Neural cell (in vitro differentiated cells): ENCODE data around the gene EMILIN3. TPM values are rescaled to one million over a fixed set of nuclear protein-coding genes. Genes with fewer than 3 reads are reported as not detected.

Experiments
- H2AFZ ChIP-seq: fragments of 200-600, 300-800 bp; sonication (generic), shearing (Covaris generic); 2 replicates; pipeline ENCODE4 v1.6.0; 2014; ENCODE audit warnings: low read depth, mild to moderate bottlenecking, antibody characterized with exemption, low read length, moderate library complexity
- H3F3A ChIP-seq: fragments of 200-600 bp; shearing (Covaris generic); 2 replicates; pipeline ENCODE4 v1.6.1; 2016; ENCODE audit warnings: mild to moderate bottlenecking, moderate library complexity, mixed read lengths, antibody characterized with exemption, low read length; ENCODE audit not compliant: insufficient read depth, poor library complexity, severe bottlenecking
- H3K27ac ChIP-seq: fragments of 200-600, 300-800 bp; sonication (generic), shearing (Covaris generic); 2 replicates; pipeline ENCODE4 v1.5.1; 2014; ENCODE audit warnings: mild to moderate bottlenecking, low read length, moderate library complexity
- H3K27me3 ChIP-seq: fragments of 300-800, 200-600 bp; sonication (generic), shearing (Covaris generic); 2 replicates; pipeline ENCODE4 v1.6.0; 2014; ENCODE audit warnings: mild to moderate bottlenecking, low read depth, low read length, moderate library complexity; ENCODE audit not compliant: insufficient read depth
- H3K36me3 ChIP-seq: fragments of 300-800, 200-600 bp; sonication (generic), shearing (Covaris generic); 2 replicates; pipeline ENCODE4 v1.5.1; 2014; ENCODE audit warnings: mild to moderate bottlenecking, antibody characterized with exemption, low read length, moderate library complexity; ENCODE audit not compliant: insufficient read depth
- H3K4me2 ChIP-seq: fragments of 300-800, 200-600 bp; sonication (generic), shearing (Covaris generic); 2 replicates; pipeline ENCODE4 v1.6.0; 2014; ENCODE audit warnings: mild to moderate bottlenecking, low read length
- H3K4me3 ChIP-seq: fragments of 300-800, 200-600 bp; sonication (generic), shearing (Covaris generic); 2 replicates; pipeline ENCODE4 v1.5.1; 2014; ENCODE audit warnings: mild to moderate bottlenecking, low read length, moderate library complexity
- H3K79me2 ChIP-seq: fragments of 200-600 bp; shearing (Covaris generic); replicated peaks from 2 replicates; pipeline ENCODE4 v1.6.0; 2014; ENCODE audit warnings: mild to moderate bottlenecking, low read length, moderate library complexity; ENCODE audit not compliant: insufficient read depth
- H3K9ac ChIP-seq: fragments of 300-800, 200-600 bp; sonication (generic), shearing (Covaris generic); 2 replicates; pipeline ENCODE4 v1.6.1; 2016; ENCODE audit warnings: mild to moderate bottlenecking, low read length, mixed read lengths
- H3K9me2 ChIP-seq: fragments of 200-600 bp; shearing (Covaris generic); 2 replicates; pipeline ENCODE4 v1.6.1; 2016; ENCODE audit warnings: mild to moderate bottlenecking, low read length, mixed read lengths; ENCODE audit not compliant: insufficient read depth
- H3K9me3 ChIP-seq: fragments of 200-600, 300-800 bp; sonication (generic), shearing (Covaris generic); 2 replicates; pipeline ENCODE4 v1.6.1; 2016; ENCODE audit warnings: mild to moderate bottlenecking, mixed run types, low read length, moderate library complexity, mixed read lengths
- H4K20me1 ChIP-seq: fragments of 200-600 bp; shearing (Covaris generic); 2 replicates; pipeline ENCODE4 v1.6.1; 2016; ENCODE audit warnings: mild to moderate bottlenecking, mixed run types; ENCODE audit not compliant: insufficient read depth
- CTCF ChIP-seq: fragments of 450-650 bp; IDR thresholded peaks from 2 replicates; pipeline ENCODE4 v1.5.1; 2014; ENCODE audit warnings: antibody characterized with exemption, mild to moderate bottlenecking, moderate library complexity; ENCODE audit not compliant: poor library complexity, severe bottlenecking
- EP300 ChIP-seq: fragments of 450-650 bp; conservative IDR thresholded peaks from 2 replicates; pipeline ENCODE4 v1.6.1; 2014; ENCODE audit warnings: antibody characterized with exemption, mild to moderate bottlenecking, moderate library complexity; ENCODE audit not compliant: poor library complexity, severe bottlenecking
- EZH2 ChIP-seq: fragments of 200-600, 300-800 bp; shearing (Covaris generic), sonication (generic); IDR thresholded peaks from 2 replicates; pipeline ENCODE4 v1.6.1; 2014; ENCODE audit warnings: antibody characterized with exemption, low read length, borderline replicate concordance, mild to moderate bottlenecking; ENCODE audit not compliant: insufficient read depth, poor library complexity, severe bottlenecking
- MXI1 ChIP-seq: fragments of 450-650 bp; conservative IDR thresholded peaks from 2 replicates; pipeline ENCODE4 v1.6.1; 2014; ENCODE audit warnings: antibody characterized with exemption, mild to moderate bottlenecking; ENCODE audit not compliant: poor library complexity, severe bottlenecking
- POLR2AphosphoS5 ChIP-seq: IDR thresholded peaks from 2 replicates; pipeline ENCODE4 v1.6.1; 2012
- RAD21 ChIP-seq: fragments of 450-650 bp; conservative IDR thresholded peaks from 2 replicates; pipeline ENCODE4 v1.6.1; 2014; ENCODE audit warnings: antibody characterized with exemption, mild to moderate bottlenecking, moderate library complexity
- REST ChIP-seq: IDR thresholded peaks from 2 replicates; pipeline ENCODE4 v1.6.1; 2012; ENCODE audit warnings: borderline replicate concordance
- SMC3 ChIP-seq: fragments of 450-650 bp; conservative IDR thresholded peaks from 2 replicates; pipeline ENCODE4 v1.6.1; 2014; ENCODE audit warnings: antibody characterized with exemption, mild to moderate bottlenecking, moderate library complexity; ENCODE audit not compliant: poor library complexity
- TAF1 ChIP-seq: IDR thresholded peaks from 2 replicates; pipeline ENCODE4 v1.6.1; 2012; ENCODE audit warnings: low read depth
- polyA plus RNA-seq: library from polyadenylated mRNA; depleted of rRNA; stranded (reverse); fragments of >200 nt; gene quantifications from 2 replicates; pipeline ENCODE4 v1.2.3, GENCODE V29; 2014

The EMILIN3 gene
- polyA plus RNA-seq, 1 donor from 2014 or later: 0.30 TPM

GRCh38 chr20:41359541-41360011 lies 7.0 kb downstream of the EMILIN3 start:
- no peaks in the 10 kb centered on the region for H4K20me1 ChIP-seq
- no peak overlapping the region for H3K27ac ChIP-seq
- H3K9ac ChIP-seq: no peak overlapping the region

GRCh38 chr20:41358717-41359116 lies 7.9 kb downstream of the EMILIN3 start:
- H3F3A ChIP-seq: no peaks in the 10 kb centered on the region
- H3K9me2 ChIP-seq: no peaks in the 10 kb centered on the region
- no peak overlapping the region for H3K4me2 ChIP-seq
- no peak overlapping the region for H3K4me3 ChIP-seq
- no peak for TF ChIP-seq SMC3
- no peak for TF ChIP-seq REST
- TF ChIP-seq CTCF: no peak
- no peak for TF ChIP-seq EZH2
- no peak for TF ChIP-seq POLR2AphosphoS5
- TF ChIP-seq TAF1: no peak
- TF ChIP-seq RAD21: no peak
- no peak for TF ChIP-seq MXI1
- TF ChIP-seq EP300: no peak
- no peaks in the 10 kb centered on the region for H3K36me3 ChIP-seq
- H2AFZ ChIP-seq: no peak overlapping the region
- no peaks in the 10 kb centered on the region for H4K20me1 ChIP-seq
- no peaks in the 10 kb centered on the region for H3K9me3 ChIP-seq
- H3K9ac ChIP-seq: no peak overlapping the region
- no peaks in the 10 kb centered on the region for H3K27me3 ChIP-seq
- no peak overlapping the region for H3K27ac ChIP-seq
- no peaks in the 10 kb centered on the region for H3K79me2 ChIP-seq

More at GRCh38 chr20:41359541-41360011, 7.0 kb downstream of the EMILIN3 start:
- Histone ChIP-seq H3K4me2 (no peak overlapping the region), H3K9me2 (no peaks in the 10 kb centered on the region), H3K9me3 (no peaks in the 10 kb centered on the region), H3F3A (no peaks in the 10 kb centered on the region), H3K36me3 (no peaks in the 10 kb centered on the region), H3K27me3 (peaks cover 3% of the 10 kb centered on the region), H3K4me3 (no peak overlapping the region), H2AFZ (no peak overlapping the region), H3K79me2 (no peaks in the 10 kb centered on the region)
- TF ChIP-seq TAF1: no peak
- no peak for TF ChIP-seq SMC3
- no peak for TF ChIP-seq POLR2AphosphoS5
- TF ChIP-seq MXI1: no peak

- Histone ChIP-seq H3F3A (no peaks in the 10 kb centered on the region), H3K9ac (no peak overlapping the region), H4K20me1 (no peaks in the 10 kb centered on the region), H3K27ac (no peak overlapping the region), H3K79me2 (no peaks in the 10 kb centered on the region), H3K4me3 (no peak overlapping the region), H3K9me2 (no peaks in the 10 kb centered on the region), H2AFZ (no peak overlapping the region), H3K36me3 (no peaks in the 10 kb centered on the region), H3K9me3 (no peaks in the 10 kb centered on the region), H3K27me3 (no peaks in the 10 kb centered on the region), H3K4me2 (no peak overlapping the region)
- TF ChIP-seq EZH2: no peak
- no peak for TF ChIP-seq REST
- no peak for TF ChIP-seq TAF1
- TF ChIP-seq MXI1: no peak
- TF ChIP-seq EP300: no peak
- TF ChIP-seq SMC3: no peak
- TF ChIP-seq POLR2AphosphoS5: no peak
- no peak for TF ChIP-seq CTCF
- no peak for TF ChIP-seq RAD21
Measured at GRCh38 chr20:41358230-41358629, 8.4 kb downstream of the EMILIN3 start.
